HepG2 (cell line): ENCODE results near the gene MARF1. TPM values are rescaled to one million over a fixed set of nuclear protein-coding genes. Genes with fewer than 3 reads are reported as not detected.

ENCODE experiments used
- KDM5B ChIP-seq: sonication (generic); formaldehyde crosslinking; IDR thresholded peaks from 2 replicates; pipeline ENCODE4 v1.4.0; 2020; ENCODE audit warnings: missing genetic modification reagents, mild to moderate bottlenecking, borderline replicate concordance
- KMT2B ChIP-seq: IDR thresholded peaks from 2 replicates; pipeline ENCODE4 v1.6.1; 2016; ENCODE audit warnings: missing genetic modification reagents, missing compliant biosample characterization
- LCORL ChIP-seq, 2 experiments: fragments of 450-650 bp in 1 of 2; sonication (generic) in 1 of 2; formaldehyde crosslinking in 1 of 2; IDR thresholded peaks; 2 replicates each; pipeline versions ENCODE4 v1.5.0 to v1.6.1; 2017 to 2020; ENCODE audit warnings: antibody characterized with exemption in 1 of 2, missing genetic modification reagents in 1 of 2
- NFKB2 ChIP-seq: sonication (generic); formaldehyde crosslinking; IDR thresholded peaks from 2 replicates; pipeline ENCODE4 v1.4.0; 2020; ENCODE audit warnings: missing genetic modification reagents, borderline replicate concordance
- ZBTB7B ChIP-seq: sonication (generic); formaldehyde crosslinking; IDR thresholded peaks from 2 replicates; pipeline ENCODE4 v1.4.0; 2020; ENCODE audit warnings: missing genetic modification reagents
- ZMYM3 ChIP-seq: sonication (generic); formaldehyde crosslinking; IDR thresholded peaks from 2 replicates; pipeline ENCODE4 v1.5.1; 2020; ENCODE audit warnings: mild to moderate bottlenecking, missing genetic modification reagents
- ZNF350 ChIP-seq: sonication (generic); formaldehyde crosslinking; IDR thresholded peaks from 2 replicates; pipeline ENCODE4 v1.4.0; 2020; ENCODE audit warnings: mild to moderate bottlenecking, low read depth, missing genetic modification reagents, borderline replicate concordance
- ZNF501 ChIP-seq: sonication (generic); formaldehyde crosslinking; IDR thresholded peaks from 2 replicates; pipeline ENCODE4 v1.5.1; 2020; ENCODE audit warnings: mild to moderate bottlenecking, moderate library complexity, missing genetic modification reagents
- ZNF563 ChIP-seq: sonication (generic); formaldehyde crosslinking; IDR thresholded peaks from 2 replicates; pipeline ENCODE4 v1.8.0; 2022; ENCODE audit warnings: mild to moderate bottlenecking, moderate library complexity, missing genetic modification reagents
- ZNF570 ChIP-seq: sonication (generic); formaldehyde crosslinking; IDR thresholded peaks from 2 replicates; pipeline ENCODE4 v1.4.0; 2020; ENCODE audit warnings: mild to moderate bottlenecking, missing genetic modification reagents, borderline replicate concordance
- ZNF605 ChIP-seq: sonication (generic); formaldehyde crosslinking; IDR thresholded peaks from 2 replicates; pipeline ENCODE4 v1.8.0; 2022; ENCODE audit warnings: mild to moderate bottlenecking, missing genetic modification reagents
- ZNF891 ChIP-seq: sonication (generic); formaldehyde crosslinking; IDR thresholded peaks from 2 replicates; pipeline ENCODE4 v1.5.0; 2020; ENCODE audit warnings: mild to moderate bottlenecking, missing genetic modification reagents
- polyA plus RNA-seq, 8 experiments: library from polyadenylated mRNA; depleted of rRNA in 3 of 8; stranded (reverse) in 7 of 8; unstranded in 1 of 8; fragments of >200 nt; fragmentation: Illumina TruSeq in 4 of 8; extraction: Trizol in 4 of 8; gene quantifications; 2 replicates each; pipeline versions ENCODE4 v1.2.1 to v1.2.3, GENCODE V29; 2011 to 2016; ENCODE audit warnings: low read depth in 4 of 8, missing spikeins in 1 of 8, mixed read lengths in 1 of 8; ENCODE audit not compliant: insufficient read depth in 1 of 8
- total RNA-seq, 5 experiments: library from RNA; depleted of rRNA; stranded (reverse); fragments of >200 nt; fragmentation: Illumina TruSeq; extraction: Trizol; gene quantifications; 2 replicates each; pipeline ENCODE4 v1.2.3, GENCODE V29; 2016; ENCODE audit warnings: low read depth in 1 of 5
- TF ChIP-seq, protein P1 (sequence below): sonication (generic); formaldehyde crosslinking; IDR thresholded peaks from 2 replicates; pipeline ENCODE4 v1.8.1; 2023; ENCODE audit warnings: mild to moderate bottlenecking, missing genetic modification reagents
- TF ChIP-seq, protein P2 (sequence below): sonication (generic); formaldehyde crosslinking; IDR thresholded peaks from 2 replicates; pipeline ENCODE4 v1.4.0; 2020; ENCODE audit warnings: mild to moderate bottlenecking, missing genetic modification reagents
- TF ChIP-seq, protein P3 (sequence below): sonication (generic); formaldehyde crosslinking; IDR thresholded peaks from 2 replicates; pipeline ENCODE4 v1.4.0; 2020; ENCODE audit warnings: missing genetic modification reagents
- TF ChIP-seq, protein P4 (sequence below): sonication (generic); formaldehyde crosslinking; IDR thresholded peaks from 2 replicates; pipeline ENCODE4; 2020; ENCODE audit warnings: missing genetic modification reagents, mild to moderate bottlenecking, borderline replicate concordance

MARF1 gene
- total and polyA plus RNA-seq, 2 of the 13 experiments (the other 11 are each of a cell fraction or from before 2014, with no cell fraction given) = 8.7 to 20.7 TPM

DNA sequence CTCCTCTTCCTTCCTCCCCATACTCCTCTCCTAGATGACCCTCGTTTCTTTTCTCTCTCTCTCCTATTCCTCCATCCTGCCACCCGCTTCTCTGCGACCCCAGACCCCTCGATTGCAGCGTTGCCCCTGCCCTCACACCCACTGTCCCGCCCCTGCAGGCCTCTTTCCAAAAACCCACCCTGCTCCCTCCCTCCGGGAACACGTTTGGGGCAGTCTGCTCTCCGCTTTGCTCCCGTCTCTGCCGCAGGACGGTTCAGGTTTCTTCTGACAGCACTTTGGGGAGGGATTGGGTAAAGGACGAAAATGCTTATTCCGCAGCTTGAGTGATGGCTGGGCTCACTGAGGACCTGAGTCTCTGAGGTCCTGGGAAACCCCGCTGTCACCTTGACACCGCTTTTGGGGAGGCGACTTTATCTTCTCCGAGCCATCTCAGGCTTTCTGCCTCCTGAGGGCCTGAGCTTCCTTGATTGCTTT, 7.8 kb upstream of the MARF1 start (continued):
- no peak; the same call in 1 of the 2 replicates for TF ChIP-seq LCORL (IDR thresholded peaks at IDR 0.05)
- peak; percentile 10; the same call in 1 of the 2 replicates for TF ChIP-seq LCORL (CRISPR knock-in tag; IDR thresholded peaks at IDR 0.05)
- TF ChIP-seq, protein P1, sequence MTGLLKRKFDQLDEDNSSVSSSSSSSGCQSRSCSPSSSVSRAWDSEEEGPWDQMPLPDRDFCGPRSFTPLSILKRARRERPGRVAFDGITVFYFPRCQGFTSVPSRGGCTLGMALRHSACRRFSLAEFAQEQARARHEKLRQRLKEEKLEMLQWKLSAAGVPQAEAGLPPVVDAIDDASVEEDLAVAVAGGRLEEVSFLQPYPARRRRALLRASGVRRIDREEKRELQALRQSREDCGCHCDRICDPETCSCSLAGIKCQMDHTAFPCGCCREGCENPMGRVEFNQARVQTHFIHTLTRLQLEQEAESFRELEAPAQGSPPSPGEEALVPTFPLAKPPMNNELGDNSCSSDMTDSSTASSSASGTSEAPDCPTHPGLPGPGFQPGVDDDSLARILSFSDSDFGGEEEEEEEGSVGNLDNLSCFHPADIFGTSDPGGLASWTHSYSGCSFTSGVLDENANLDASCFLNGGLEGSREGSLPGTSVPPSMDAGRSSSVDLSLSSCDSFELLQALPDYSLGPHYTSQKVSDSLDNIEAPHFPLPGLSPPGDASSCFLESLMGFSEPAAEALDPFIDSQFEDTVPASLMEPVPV = 0 out of 2 replicates have a peak, but pooled peaks have one; percentile 4
- TF ChIP-seq ZNF563 = no peak
- TF ChIP-seq, protein P2, sequence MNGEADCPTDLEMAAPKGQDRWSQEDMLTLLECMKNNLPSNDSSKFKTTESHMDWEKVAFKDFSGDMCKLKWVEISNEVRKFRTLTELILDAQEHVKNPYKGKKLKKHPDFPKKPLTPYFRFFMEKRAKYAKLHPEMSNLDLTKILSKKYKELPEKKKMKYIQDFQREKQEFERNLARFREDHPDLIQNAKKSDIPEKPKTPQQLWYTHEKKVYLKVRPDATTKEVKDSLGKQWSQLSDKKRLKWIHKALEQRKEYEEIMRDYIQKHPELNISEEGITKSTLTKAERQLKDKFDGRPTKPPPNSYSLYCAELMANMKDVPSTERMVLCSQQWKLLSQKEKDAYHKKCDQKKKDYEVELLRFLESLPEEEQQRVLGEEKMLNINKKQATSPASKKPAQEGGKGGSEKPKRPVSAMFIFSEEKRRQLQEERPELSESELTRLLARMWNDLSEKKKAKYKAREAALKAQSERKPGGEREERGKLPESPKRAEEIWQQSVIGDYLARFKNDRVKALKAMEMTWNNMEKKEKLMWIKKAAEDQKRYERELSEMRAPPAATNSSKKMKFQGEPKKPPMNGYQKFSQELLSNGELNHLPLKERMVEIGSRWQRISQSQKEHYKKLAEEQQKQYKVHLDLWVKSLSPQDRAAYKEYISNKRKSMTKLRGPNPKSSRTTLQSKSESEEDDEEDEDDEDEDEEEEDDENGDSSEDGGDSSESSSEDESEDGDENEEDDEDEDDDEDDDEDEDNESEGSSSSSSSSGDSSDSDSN (CRISPR knock-in tag) = peak; percentile 8; the same call in 1 of the 2 replicates
- peak; percentile 10; the same call in 1 of the 2 replicates for TF ChIP-seq NFKB2
- TF ChIP-seq ZNF570 = no peak
- peak; percentile 85; the same call in 1 of the 2 replicates for TF ChIP-seq ZNF605 (CRISPR knock-in tag)
- TF ChIP-seq ZMYM3 = 0 out of 2 replicates have a peak, but pooled peaks have one; percentile 7
- TF ChIP-seq, protein P3, sequence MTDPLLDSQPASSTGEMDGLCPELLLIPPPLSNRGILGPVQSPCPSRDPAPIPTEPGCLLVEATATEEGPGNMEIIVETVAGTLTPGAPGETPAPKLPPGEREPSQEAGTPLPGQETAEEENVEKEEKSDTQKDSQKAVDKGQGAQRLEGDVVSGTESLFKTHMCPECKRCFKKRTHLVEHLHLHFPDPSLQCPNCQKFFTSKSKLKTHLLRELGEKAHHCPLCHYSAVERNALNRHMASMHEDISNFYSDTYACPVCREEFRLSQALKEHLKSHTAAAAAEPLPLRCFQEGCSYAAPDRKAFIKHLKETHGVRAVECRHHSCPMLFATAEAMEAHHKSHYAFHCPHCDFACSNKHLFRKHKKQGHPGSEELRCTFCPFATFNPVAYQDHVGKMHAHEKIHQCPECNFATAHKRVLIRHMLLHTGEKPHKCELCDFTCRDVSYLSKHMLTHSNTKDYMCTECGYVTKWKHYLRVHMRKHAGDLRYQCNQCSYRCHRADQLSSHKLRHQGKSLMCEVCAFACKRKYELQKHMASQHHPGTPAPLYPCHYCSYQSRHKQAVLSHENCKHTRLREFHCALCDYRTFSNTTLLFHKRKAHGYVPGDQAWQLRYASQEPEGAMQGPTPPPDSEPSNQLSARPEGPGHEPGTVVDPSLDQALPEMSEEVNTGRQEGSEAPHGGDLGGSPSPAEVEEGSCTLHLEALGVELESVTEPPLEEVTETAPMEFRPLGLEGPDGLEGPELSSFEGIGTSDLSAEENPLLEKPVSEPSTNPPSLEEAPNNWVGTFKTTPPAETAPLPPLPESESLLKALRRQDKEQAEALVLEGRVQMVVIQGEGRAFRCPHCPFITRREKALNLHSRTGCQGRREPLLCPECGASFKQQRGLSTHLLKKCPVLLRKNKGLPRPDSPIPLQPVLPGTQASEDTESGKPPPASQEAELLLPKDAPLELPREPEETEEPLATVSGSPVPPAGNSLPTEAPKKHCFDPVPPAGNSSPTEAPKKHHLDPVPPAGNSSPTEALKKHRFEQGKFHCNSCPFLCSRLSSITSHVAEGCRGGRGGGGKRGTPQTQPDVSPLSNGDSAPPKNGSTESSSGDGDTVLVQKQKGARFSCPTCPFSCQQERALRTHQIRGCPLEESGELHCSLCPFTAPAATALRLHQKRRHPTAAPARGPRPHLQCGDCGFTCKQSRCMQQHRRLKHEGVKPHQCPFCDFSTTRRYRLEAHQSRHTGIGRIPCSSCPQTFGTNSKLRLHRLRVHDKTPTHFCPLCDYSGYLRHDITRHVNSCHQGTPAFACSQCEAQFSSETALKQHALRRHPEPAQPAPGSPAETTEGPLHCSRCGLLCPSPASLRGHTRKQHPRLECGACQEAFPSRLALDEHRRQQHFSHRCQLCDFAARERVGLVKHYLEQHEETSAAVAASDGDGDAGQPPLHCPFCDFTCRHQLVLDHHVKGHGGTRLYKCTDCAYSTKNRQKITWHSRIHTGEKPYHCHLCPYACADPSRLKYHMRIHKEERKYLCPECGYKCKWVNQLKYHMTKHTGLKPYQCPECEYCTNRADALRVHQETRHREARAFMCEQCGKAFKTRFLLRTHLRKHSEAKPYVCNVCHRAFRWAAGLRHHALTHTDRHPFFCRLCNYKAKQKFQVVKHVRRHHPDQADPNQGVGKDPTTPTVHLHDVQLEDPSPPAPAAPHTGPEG (CRISPR knock-in tag) = no peak; the same call in 1 of the 2 replicates
- peak; percentile 59; the same call in 1 of the 2 replicates for TF ChIP-seq ZNF350 (CRISPR knock-in tag)
- TF ChIP-seq ZBTB7B (CRISPR knock-in tag) = peak; percentile 54; the same call in 1 of the 2 replicates
- TF ChIP-seq KMT2B (CRISPR knock-in tag) = no peak
- TF ChIP-seq, protein P4, sequence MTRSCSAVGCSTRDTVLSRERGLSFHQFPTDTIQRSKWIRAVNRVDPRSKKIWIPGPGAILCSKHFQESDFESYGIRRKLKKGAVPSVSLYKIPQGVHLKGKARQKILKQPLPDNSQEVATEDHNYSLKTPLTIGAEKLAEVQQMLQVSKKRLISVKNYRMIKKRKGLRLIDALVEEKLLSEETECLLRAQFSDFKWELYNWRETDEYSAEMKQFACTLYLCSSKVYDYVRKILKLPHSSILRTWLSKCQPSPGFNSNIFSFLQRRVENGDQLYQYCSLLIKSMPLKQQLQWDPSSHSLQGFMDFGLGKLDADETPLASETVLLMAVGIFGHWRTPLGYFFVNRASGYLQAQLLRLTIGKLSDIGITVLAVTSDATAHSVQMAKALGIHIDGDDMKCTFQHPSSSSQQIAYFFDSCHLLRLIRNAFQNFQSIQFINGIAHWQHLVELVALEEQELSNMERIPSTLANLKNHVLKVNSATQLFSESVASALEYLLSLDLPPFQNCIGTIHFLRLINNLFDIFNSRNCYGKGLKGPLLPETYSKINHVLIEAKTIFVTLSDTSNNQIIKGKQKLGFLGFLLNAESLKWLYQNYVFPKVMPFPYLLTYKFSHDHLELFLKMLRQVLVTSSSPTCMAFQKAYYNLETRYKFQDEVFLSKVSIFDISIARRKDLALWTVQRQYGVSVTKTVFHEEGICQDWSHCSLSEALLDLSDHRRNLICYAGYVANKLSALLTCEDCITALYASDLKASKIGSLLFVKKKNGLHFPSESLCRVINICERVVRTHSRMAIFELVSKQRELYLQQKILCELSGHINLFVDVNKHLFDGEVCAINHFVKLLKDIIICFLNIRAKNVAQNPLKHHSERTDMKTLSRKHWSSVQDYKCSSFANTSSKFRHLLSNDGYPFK (CRISPR knock-in tag) = 0 out of 2 replicates have a peak, but pooled peaks have one; percentile 12
- TF ChIP-seq KDM5B = no peak
- TF ChIP-seq ZNF501 (CRISPR knock-in tag) = peak; percentile 62; the same call in 1 of the 2 replicates
- TF ChIP-seq ZNF891 (CRISPR knock-in tag) = peak; percentile 85
